GM23248 (cell line): ENCODE results near the gene STKLD1. TPM values are rescaled to one million over a fixed set of nuclear protein-coding genes. Genes with fewer than 3 reads are reported as not detected.

Source experiments
- DNase-seq: peaks from one replicate; pipeline ENCODE4 v3.0.0-alpha.2; 2015
- H2AFZ ChIP-seq: fragments of 200-600 bp; sonication (generic); 2 replicates; pipeline ENCODE4 v1.6.1; 2016; ENCODE audit warnings: antibody characterized with exemption
- H3F3A ChIP-seq: fragments of 200-600 bp; sonication (generic); 2 replicates; pipeline ENCODE4 v1.6.1; 2016; ENCODE audit warnings: mild to moderate bottlenecking, antibody characterized with exemption, mixed run types; ENCODE audit not compliant: insufficient read depth
- H3K27ac ChIP-seq: fragments of 200-600 bp; sonication (generic); 2 replicates; pipeline ENCODE4 v1.5.1; 2016; ENCODE audit warnings: mild to moderate bottlenecking
- H3K27me3 ChIP-seq: fragments of 200-600 bp; sonication (generic); replicated peaks from 2 replicates; pipeline ENCODE4 v1.6.1; 2016; ENCODE audit warnings: mild to moderate bottlenecking; ENCODE audit not compliant: insufficient read depth
- H3K36me3 ChIP-seq: fragments of 200-600 bp; sonication (generic); 2 replicates; pipeline ENCODE4 v1.6.1; 2016; ENCODE audit warnings: low read depth, mild to moderate bottlenecking
- H3K4me1 ChIP-seq: fragments of 200-600 bp; sonication (generic); 2 replicates; pipeline ENCODE4 v1.6.1; 2016; ENCODE audit warnings: mild to moderate bottlenecking; ENCODE audit not compliant: insufficient read depth
- H3K4me2 ChIP-seq: fragments of 200-600 bp; sonication (generic); one replicate; pipeline ENCODE4 v1.6.1; 2016; ENCODE audit warnings: mild to moderate bottlenecking; ENCODE audit not compliant: unreplicated experiment
- H3K4me3 ChIP-seq: fragments of 200-600 bp; sonication (generic); 2 replicates; pipeline ENCODE4 v1.5.1; 2016; ENCODE audit warnings: mild to moderate bottlenecking
- H3K79me2 ChIP-seq: fragments of 200-600 bp; sonication (generic); 2 replicates; pipeline ENCODE4 v1.6.1; 2016; ENCODE audit warnings: mild to moderate bottlenecking; ENCODE audit not compliant: insufficient read depth
- H3K9ac ChIP-seq: fragments of 200-600 bp; sonication (generic); 2 replicates; pipeline ENCODE4 v1.6.1; 2016; ENCODE audit warnings: mild to moderate bottlenecking
- H3K9me2 ChIP-seq: fragments of 200-600 bp; sonication (generic); 2 replicates; pipeline ENCODE4 v1.6.1; 2016; ENCODE audit warnings: mixed run types, mild to moderate bottlenecking, moderate library complexity; ENCODE audit not compliant: insufficient read depth
- H3K9me3 ChIP-seq: fragments of 200-600 bp; sonication (generic); one replicate; pipeline ENCODE4 v1.6.1; 2017; ENCODE audit warnings: low read depth
- H4K20me1 ChIP-seq: fragments of 200-600 bp; sonication (generic); 2 replicates; pipeline ENCODE4 v1.6.0; 2016; ENCODE audit not compliant: insufficient read depth
- EZH2 ChIP-seq: fragments of 200-600 bp; sonication (generic); IDR thresholded peaks from 2 replicates; pipeline ENCODE4 v1.6.1; 2018; ENCODE audit warnings: antibody characterized with exemption, mild to moderate bottlenecking; ENCODE audit not compliant: insufficient read depth, poor library complexity, severe bottlenecking
- EZH2phosphoT487 ChIP-seq: fragments of 200-600 bp; sonication (generic); IDR thresholded peaks from 2 replicates; pipeline ENCODE4 v1.6.1; 2018; ENCODE audit warnings: antibody characterized with exemption, moderate library complexity, mild to moderate bottlenecking, low read depth; ENCODE audit not compliant: insufficient read depth
- WGBS, 2 experiments: methylation state at CpG; one replicate each; pipeline ENCODE4 v1.1.6; 2015 to 2017; ENCODE audit warnings: low lambda C conversion rate in 2 of 2, low coverage in 1 of 2; ENCODE audit errors: missing lambda C conversion rate in 2 of 2; 5-methylcytosine and 5-hydroxymethylcytosine counted together
- in situ Hi-C: fragments of 300-500 bp; cut with MboI; formaldehyde crosslinking; loops from 2 replicates; pipeline ENCODE4 v1.15.0; 2020
- polyA plus RNA-seq: library from polyadenylated mRNA; unstranded; fragments of >200 nt; fragmentation: Nextera tagmentation; extraction: Ambion mirVana; gene quantifications from 2 replicates; pipeline ENCODE4 v1.2.1, GENCODE V29; 2016
- total RNA-seq: library from RNA; depleted of rRNA; stranded (reverse); fragments of >200 nt; shearing (Covaris generic); gene quantifications from 2 replicates; pipeline ENCODE4 v1.2.3, GENCODE V29; 2014

The STKLD1 gene
- total and polyA plus RNA-seq, 2 experiments from 2014 or later = 0.32 to 0.38 TPM

- no peak for DNase-seq
- no peak overlapping the region for H2AFZ ChIP-seq
- no peaks in the 10 kb centered on the region for H3F3A ChIP-seq
- H3K4me3 ChIP-seq = no peak overlapping the region
- H3K27me3 ChIP-seq = no peaks in the 10 kb centered on the region
- no peaks in the 10 kb centered on the region for H3K79me2 ChIP-seq
- no peak overlapping the region for H3K27ac ChIP-seq
- no peaks in the 10 kb centered on the region for H3K4me1 ChIP-seq
- no peaks in the 10 kb centered on the region for H3K9me3 ChIP-seq
- H3K4me2 ChIP-seq = no peak overlapping the region
- in situ Hi-C loops = no loop called here
- TF ChIP-seq EZH2phosphoT487 (no peak), EZH2 (no peak)
- H4K20me1 ChIP-seq = no peaks in the 10 kb centered on the region
- H3K9ac ChIP-seq = no peak overlapping the region
- H3K36me3 ChIP-seq = no peaks in the 10 kb centered on the region
- 64 to 66% methylated on average over 13 to 16 of the region's 16 CpGs for WGBS, 2 experiments
- no peaks in the 10 kb centered on the region for H3K9me2 ChIP-seq
These were observed 60.5 kb downstream of the STKLD1 start for GRCh38 chr9:133436681-133437080.

- DNase-seq = no peak
- H3K9me3 ChIP-seq = no peaks in the 10 kb centered on the region
These were observed 61.8 kb downstream of the STKLD1 start for GRCh38 chr9:133437753-133438531.

GRCh38 chr9:133439337-133439736, 63.2 kb downstream of the STKLD1 start:
- no peaks in the 10 kb centered on the region for H3F3A ChIP-seq
- H4K20me1 ChIP-seq = no peaks in the 10 kb centered on the region
- no peak for DNase-seq
- no peaks in the 10 kb centered on the region for H3K9me2 ChIP-seq
- no peaks in the 10 kb centered on the region for H3K4me1 ChIP-seq
- no peaks in the 10 kb centered on the region for H3K36me3 ChIP-seq
- 73 to 76% methylated on average over 4 of the region's 4 CpGs for WGBS, 2 experiments
- no peak overlapping the region for H3K9ac ChIP-seq
- no peak overlapping the region for H3K27ac ChIP-seq
- no peaks in the 10 kb centered on the region for H3K79me2 ChIP-seq
- no peak overlapping the region for H2AFZ ChIP-seq
- no peak overlapping the region for H3K4me2 ChIP-seq
- no peak for TF ChIP-seq EZH2phosphoT487
- no peak for TF ChIP-seq EZH2
- no peak overlapping the region for H3K4me3 ChIP-seq
- in situ Hi-C loops = no loop called here
- no peaks in the 10 kb centered on the region for H3K9me3 ChIP-seq
- H3K27me3 ChIP-seq = no peaks in the 10 kb centered on the region

More at GRCh38 chr9:133437753-133438531, 61.8 kb downstream of the STKLD1 start:
- H3F3A ChIP-seq = no peaks in the 10 kb centered on the region
- no peak overlapping the region for H3K4me2 ChIP-seq
- H3K79me2 ChIP-seq = no peaks in the 10 kb centered on the region
- H3K4me1 ChIP-seq = no peaks in the 10 kb centered on the region
- H3K27ac ChIP-seq = no peak overlapping the region
- H3K9me2 ChIP-seq = no peaks in the 10 kb centered on the region
- no peak overlapping the region for H3K4me3 ChIP-seq
- no peaks in the 10 kb centered on the region for H4K20me1 ChIP-seq
- in situ Hi-C loops = no loop called here
- TF ChIP-seq EZH2 (no peak), EZH2phosphoT487 (no peak)
- no peaks in the 10 kb centered on the region for H3K36me3 ChIP-seq
- H2AFZ ChIP-seq = no peak overlapping the region
- H3K27me3 ChIP-seq = no peaks in the 10 kb centered on the region
- WGBS, 2 experiments = 80 to 81% methylated on average over 20 of the region's 20 CpGs
- H3K9ac ChIP-seq = no peak overlapping the region

- Histone ChIP-seq H3F3A (no peaks in the 10 kb centered on the region), H3K9ac (no peak overlapping the region), H3K4me1 (no peaks in the 10 kb centered on the region), H3K9me3 (no peaks in the 10 kb centered on the region), H3K36me3 (no peaks in the 10 kb centered on the region), H2AFZ (no peak overlapping the region), H3K4me2 (no peak overlapping the region), H4K20me1 (no peaks in the 10 kb centered on the region), H3K9me2 (no peaks in the 10 kb centered on the region), H3K27ac (no peak overlapping the region), H3K27me3 (no peaks in the 10 kb centered on the region), H3K4me3 (no peak overlapping the region), H3K79me2 (no peaks in the 10 kb centered on the region)
- no peak for TF ChIP-seq EZH2phosphoT487
- TF ChIP-seq EZH2 = no peak
- no peak for DNase-seq
- in situ Hi-C loops = no loop called here
- 81 to 85% methylated on average over 9 to 12 of the region's 12 CpGs for WGBS, 2 experiments
These were observed 64.7 kb downstream of the STKLD1 start for GRCh38 chr9:133440874-133441273.
